Urinary bladder (tissue), 4 donors: Measurements from ENCODE around the gene PRM3. TPM values are rescaled to one million over a fixed set of nuclear protein-coding genes. Genes with fewer than 3 reads are reported as not detected.

ENCODE experiments used
- DNase-seq: peaks from one replicate; pipeline ENCODE4 v3.0.0-alpha.2; 2015; ENCODE audit errors: extremely low spot score
- H3K27ac ChIP-seq: one replicate; pipeline ENCODE4 v1.5.1; 2013; ENCODE audit warnings: low read depth, mild to moderate bottlenecking, moderate library complexity
- H3K36me3 ChIP-seq: one replicate; pipeline ENCODE4 v1.6.1; 2013; ENCODE audit warnings: mild to moderate bottlenecking, moderate library complexity; ENCODE audit not compliant: insufficient read depth
- H3K4me1 ChIP-seq: one replicate; pipeline ENCODE4 v1.6.1; 2013; ENCODE audit warnings: mild to moderate bottlenecking, moderate library complexity; ENCODE audit not compliant: insufficient read depth
- H3K4me3 ChIP-seq: one replicate; pipeline ENCODE4 v1.5.1; 2013; ENCODE audit warnings: low read depth, low read length
- WGBS: extraction: QIAGEN DNeasy Blood & Tissue Kit; methylation state at CpG from one replicate; pipeline ENCODE4 v1.1.7; 2013; 5-methylcytosine and 5-hydroxymethylcytosine counted together
- polyA plus RNA-seq: library from polyadenylated mRNA; stranded (reverse); fragments of 200-250 nt; gene quantifications from one replicate; pipeline ENCODE4 v1.2.3, GENCODE V29; 2013
- total RNA-seq: library from RNA; depleted of rRNA; stranded (reverse); fragments of >200 nt; gene quantifications from one replicate; pipeline ENCODE4 v1.2.3, GENCODE V29; 2014
- donor health status: healthy with polysubstance abuse.
- donor health status: healthy.

The PRM3 gene
- total and polyA plus RNA-seq, 2 donors: not detected

- no peak overlapping the region for H3K27ac ChIP-seq
- no peak for DNase-seq
- 44% methylated on average over 4 of the region's 4 CpGs for WGBS
- no peaks in the 10 kb centered on the region for H3K36me3 ChIP-seq
- no peaks in the 10 kb centered on the region for H3K4me1 ChIP-seq
- no peak overlapping the region for H3K4me3 ChIP-seq
These were observed 10.4 kb upstream of the PRM3 start for GRCh38 chr16:11283820-11284248.

GRCh38 chr16:11280616-11281522, 7.4 kb upstream of the PRM3 start, which contains the start of gene PRM1:
PRM1 (minus strand) TSS chr16:11281330; CDS start chr16:11281238, 92 bp downstream.
- Histone ChIP-seq H3K36me3 (no peaks in the 10 kb centered on the region), H3K4me3 (no peak within 1 kb of the TSS), H3K4me1 (no peaks in the 10 kb centered on the region), H3K27ac (no peak within 1 kb of the TSS)
- DNase-seq: no peak
- 86% methylated on average over 25 of the region's 25 CpGs for WGBS

- Histone ChIP-seq H3K4me1 (no peaks in the 10 kb centered on the region), H3K27ac (no peak overlapping the region), H3K4me3 (no peak overlapping the region), H3K36me3 (no peaks in the 10 kb centered on the region)
- 86% methylated on average over 7 of the region's 7 CpGs for WGBS
- DNase-seq: no peak
These were observed 5.5 kb upstream of the PRM3 start for GRCh38 chr16:11278681-11279628.

GRCh38 chr16:11277607-11278337, 4.3 kb upstream of the PRM3 start:
- Histone ChIP-seq H3K4me1 (no peaks in the 10 kb centered on the region), H3K4me3 (no peak overlapping the region), H3K36me3 (no peaks in the 10 kb centered on the region), H3K27ac (no peak overlapping the region)
- DNase-seq: no peak
- 91% methylated on average over 12 of the region's 12 CpGs for WGBS

GRCh38 chr16:11276896-11277593, 3.6 kb upstream of the PRM3 start:
- Histone ChIP-seq H3K36me3 (no peaks in the 10 kb centered on the region), H3K4me1 (no peaks in the 10 kb centered on the region), H3K4me3 (no peak overlapping the region), H3K27ac (no peak overlapping the region)
- WGBS: 88% methylated on average over 11 of the region's 11 CpGs
- no peak for DNase-seq

GRCh38 chr16:11276143-11276895, 2.9 kb upstream of the PRM3 start, which contains the start of gene PRM2:
PRM2 (minus strand) TSS chr16:11276480; CDS start chr16:11276370, 110 bp downstream.
- Histone ChIP-seq H3K4me3 (no peak within 1 kb of the TSS), H3K4me1 (no peaks in the 10 kb centered on the region), H3K27ac (no peak within 1 kb of the TSS), H3K36me3 (no peaks in the 10 kb centered on the region)
- WGBS: 94% methylated on average over 26 of the region's 26 CpGs
- DNase-seq: no peak

- WGBS: 95% methylated on average over 7 of the region's 7 CpGs
- H3K36me3 ChIP-seq: no peaks in the 10 kb centered on the region
- H3K27ac ChIP-seq: no peak overlapping the region
- H3K4me1 ChIP-seq: no peaks in the 10 kb centered on the region
- no peak overlapping the region for H3K4me3 ChIP-seq
- DNase-seq: no peak
These were observed 1.5 kb upstream of the PRM3 start for GRCh38 chr16:11274964-11275363.

GRCh38 chr16:11273721-11274324, 394 bp upstream of the PRM3 start:
- 40% methylated on average over 3 of the region's 3 CpGs for WGBS

GRCh38 chr16:11272484-11272883, 945 bp downstream of the PRM3 start:
- no peak overlapping the region for H3K27ac ChIP-seq
- H3K4me3 ChIP-seq: no peak overlapping the region
- no peaks in the 10 kb centered on the region for H3K36me3 ChIP-seq
- no peaks in the 10 kb centered on the region for H3K4me1 ChIP-seq
- 88% methylated on average over 6 of the region's 6 CpGs for WGBS
- DNase-seq: no peak

More at GRCh38 chr16:11273721-11274324, 394 bp upstream of the PRM3 start:
- DNase-seq: no peak
- Histone ChIP-seq H3K36me3 (no peaks in the 10 kb centered on the region), H3K27ac (no peak overlapping the region), H3K4me3 (no peak overlapping the region), H3K4me1 (no peaks in the 10 kb centered on the region)

- Histone ChIP-seq H3K36me3 (no peaks in the 10 kb centered on the region), H3K4me1 (no peaks in the 10 kb centered on the region), H3K27ac (no peak overlapping the region), H3K4me3 (no peak overlapping the region)
- WGBS: 95% methylated on average over 10 of the region's 10 CpGs
- DNase-seq: no peak
These were observed 1.8 kb downstream of the PRM3 start for GRCh38 chr16:11271610-11272009.

- no peaks in the 10 kb centered on the region for H3K36me3 ChIP-seq
- H3K4me1 ChIP-seq: no peaks in the 10 kb centered on the region
- no peak for DNase-seq
- no peak overlapping the region for H3K27ac ChIP-seq
- no peak overlapping the region for H3K4me3 ChIP-seq
- 92% methylated on average over 2 of the region's 2 CpGs for WGBS
These were observed 2.7 kb downstream of the PRM3 start for GRCh38 chr16:11270602-11271162.
